Measurements from ENCODE around the gene MYO5B.

Gene MYO5B

GRCh38 chr18:49886891-49887764 lies 307.8 kb downstream of the MYO5B start:
- no peak for DNase-seq (ENCODE audit: low read depth in 2 of 2)

- no peak for DNase-seq (ENCODE audit: low read depth in 2 of 2)
Measured at GRCh38 chr18:49884959-49885358, 310.0 kb downstream of the MYO5B start.

DNA sequence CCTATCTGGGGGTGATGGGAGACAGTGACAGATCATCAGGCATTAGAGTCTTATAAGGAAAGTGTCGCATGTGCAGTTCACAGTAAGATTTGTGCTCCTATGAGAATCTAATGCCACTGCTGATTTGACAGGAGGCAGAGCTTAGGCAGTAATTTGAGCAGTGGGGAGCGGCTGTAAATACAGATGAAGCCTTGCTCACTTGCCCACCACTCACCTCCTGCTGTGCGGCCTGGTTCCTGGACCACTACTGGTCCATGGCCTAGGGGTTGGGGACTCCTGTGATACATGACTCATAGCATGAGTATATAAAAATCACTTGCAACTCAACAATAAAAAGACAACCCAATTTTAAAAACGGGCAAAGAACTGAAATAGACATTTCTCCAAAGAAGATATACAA lies 310.5 kb downstream of the MYO5B start:
- no peak for DNase-seq (ENCODE audit: low read depth in 2 of 2)

GRCh38 chr18:49880661-49881060 lies 314.3 kb downstream of the MYO5B start:
- DNase-seq (ENCODE audit: low read depth in 2 of 2): no peak

- DNase-seq (ENCODE audit: low read depth in 2 of 2): no peak
Measured at GRCh38 chr18:49879271-49879580, 315.7 kb downstream of the MYO5B start.

GRCh38 chr18:49878567-49879270 lies 316.2 kb downstream of the MYO5B start:
- DNase-seq (ENCODE audit: low read depth in 2 of 2): no peak

DNA sequence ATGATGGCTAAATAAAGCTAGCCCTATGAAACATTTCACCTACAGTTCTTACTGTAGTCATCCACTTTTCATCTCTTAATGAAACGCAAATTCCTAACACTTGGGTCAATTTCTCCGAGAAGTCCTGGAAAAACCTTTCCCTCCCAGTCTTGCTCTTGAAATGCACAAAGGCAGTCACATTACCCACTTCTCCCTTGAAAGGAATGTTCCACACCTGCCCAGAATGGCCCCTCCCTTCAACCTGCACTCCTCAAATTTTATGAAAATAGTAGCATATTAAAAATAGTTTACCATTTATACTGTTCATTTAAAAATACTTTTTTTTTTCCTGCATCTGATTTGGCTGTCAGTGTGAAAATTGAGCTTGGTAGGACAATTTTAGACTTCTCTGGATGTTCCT lies 316.9 kb downstream of the MYO5B start:
- no peak for DNase-seq (ENCODE audit: low read depth in 2 of 2)

- no peak for DNase-seq (ENCODE audit: low read depth in 2 of 2)
Measured at GRCh38 chr18:49876536-49876935, 318.4 kb downstream of the MYO5B start.

GRCh38 chr18:49875783-49876182 lies 319.2 kb downstream of the MYO5B start:
- DNase-seq (ENCODE audit: low read depth in 2 of 2): no peak

DNA sequence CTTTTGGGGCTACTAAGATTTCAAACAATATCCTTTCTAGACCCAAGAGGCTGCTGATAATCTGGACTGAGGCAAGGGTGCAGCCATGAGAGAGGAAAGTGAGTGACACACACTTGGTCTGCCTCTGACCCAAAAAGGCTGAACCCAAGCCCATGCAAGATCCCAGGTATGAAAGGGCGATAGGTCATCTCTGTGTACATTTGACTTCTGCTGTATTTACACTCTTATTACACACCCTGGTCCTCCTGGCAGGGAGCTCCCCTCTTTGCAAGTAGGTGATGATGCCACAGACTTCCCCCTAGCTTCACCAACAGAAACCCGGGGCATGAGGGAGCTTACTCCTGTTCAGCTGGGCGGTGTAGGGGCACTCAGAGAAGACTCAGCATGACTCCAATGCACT lies 319.8 kb downstream of the MYO5B start:
- DNase-seq (ENCODE audit: low read depth in 2 of 2): no peak

DNA sequence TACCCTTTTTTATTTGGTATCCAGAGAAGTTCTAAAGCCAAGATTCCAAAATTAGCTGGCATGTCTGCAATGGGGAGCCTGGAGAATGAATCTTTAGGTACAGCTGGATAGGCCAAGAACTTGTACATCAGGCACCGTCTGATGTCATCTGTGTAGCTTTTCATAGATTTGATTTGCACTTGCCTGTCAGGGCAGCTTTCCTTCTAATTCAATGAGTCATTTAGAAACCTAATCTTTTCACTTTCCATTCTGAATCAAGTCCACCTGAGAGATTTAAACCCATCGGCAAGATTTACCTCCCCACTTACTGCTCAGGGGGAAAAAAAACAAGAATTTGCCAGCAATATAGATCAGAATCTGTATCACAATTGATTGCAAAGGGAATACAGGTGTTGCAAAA lies 320.7 kb downstream of the MYO5B start:
- DNase-seq (ENCODE audit: low read depth in 2 of 2): no peak

DNA sequence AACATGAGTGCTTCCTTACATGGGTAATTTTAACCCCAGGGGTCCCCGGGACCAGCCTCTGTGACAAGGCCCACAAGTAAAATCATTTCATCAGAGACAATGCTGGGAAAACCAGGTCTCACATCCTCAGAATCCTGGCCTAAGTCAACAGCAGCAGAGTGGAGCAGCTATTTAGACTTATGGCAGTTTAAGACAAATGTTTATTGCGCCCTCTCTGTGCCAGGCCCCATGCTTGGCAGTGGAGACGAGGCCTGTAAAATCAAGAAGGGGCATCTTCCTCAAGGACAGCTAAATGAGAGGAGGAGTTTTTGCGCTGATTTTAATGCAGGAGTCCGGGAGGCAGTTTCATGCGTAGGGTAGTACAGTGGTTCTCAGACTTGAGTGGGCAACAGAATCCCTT lies 325.6 kb downstream of the MYO5B start:
- no peak for DNase-seq (ENCODE audit: low read depth in 2 of 2)

GRCh38 chr18:49866680-49867079 lies 328.3 kb downstream of the MYO5B start:
- DNase-seq (ENCODE audit: low read depth in 2 of 2): no peak

DNA sequence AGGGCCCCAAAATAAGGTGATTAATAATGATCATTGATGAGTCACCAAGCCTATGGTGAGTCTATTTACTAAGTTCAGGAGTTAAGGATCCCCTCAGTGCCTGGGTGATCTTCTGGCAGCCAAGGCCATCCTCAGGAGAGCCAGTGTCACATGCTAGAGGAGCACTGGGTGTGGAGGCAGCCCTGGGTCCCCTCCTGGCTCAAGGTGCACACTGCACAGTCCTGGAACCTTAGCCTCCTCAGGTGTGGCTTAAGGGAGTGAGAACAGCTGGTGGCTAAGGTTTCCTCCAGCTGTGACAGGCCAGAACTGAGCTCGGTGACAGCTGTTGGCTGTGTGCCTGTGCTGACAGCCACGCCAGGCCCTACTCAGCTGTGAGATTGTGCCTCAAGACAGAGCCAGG lies 329.5 kb downstream of the MYO5B start:
- no peak for DNase-seq (ENCODE audit: low read depth in 2 of 2)

DNA sequence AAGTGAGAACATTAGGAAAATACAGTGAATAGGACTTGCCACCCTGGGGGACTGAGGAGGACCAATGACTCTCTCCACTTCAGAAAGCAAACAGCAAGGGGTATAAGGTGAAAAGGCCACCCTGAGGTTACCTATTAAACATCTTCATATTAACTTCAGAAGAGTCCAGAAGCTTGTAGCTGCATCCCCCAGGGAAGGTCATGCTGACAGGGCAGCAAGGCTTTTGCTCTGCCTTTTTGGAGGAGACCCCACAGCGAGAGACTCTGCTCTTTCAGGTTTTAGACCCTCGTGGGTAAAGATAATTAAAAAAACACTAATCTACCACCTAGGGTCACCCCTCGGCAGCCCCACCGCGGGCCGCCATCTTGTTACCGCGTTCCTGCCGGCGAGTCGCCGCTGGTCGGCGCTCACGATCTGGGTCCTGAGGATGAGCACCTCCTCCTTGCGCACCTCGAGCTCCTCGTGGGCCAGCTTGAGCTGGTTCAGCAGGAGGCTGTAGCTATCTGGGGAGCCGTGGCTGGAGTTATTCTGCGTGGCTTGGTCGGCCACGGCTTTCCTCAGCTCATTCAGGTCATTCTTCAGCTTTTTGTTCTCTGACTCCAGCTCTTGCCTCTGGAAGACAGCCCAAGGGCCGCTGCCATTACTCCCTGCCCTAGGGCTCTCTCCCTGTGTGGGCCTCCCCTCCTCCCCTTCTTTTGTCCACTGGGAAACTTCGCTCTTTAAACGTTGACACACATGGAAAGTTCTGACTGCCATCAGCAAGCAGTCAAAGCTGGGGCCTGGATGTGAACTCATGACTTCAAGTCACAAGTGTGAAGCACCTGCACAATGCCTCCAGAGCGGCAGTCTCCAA lies 331.0 kb downstream of the MYO5B start:
- no peak for DNase-seq (ENCODE audit: low read depth in 2 of 2)

DNA sequence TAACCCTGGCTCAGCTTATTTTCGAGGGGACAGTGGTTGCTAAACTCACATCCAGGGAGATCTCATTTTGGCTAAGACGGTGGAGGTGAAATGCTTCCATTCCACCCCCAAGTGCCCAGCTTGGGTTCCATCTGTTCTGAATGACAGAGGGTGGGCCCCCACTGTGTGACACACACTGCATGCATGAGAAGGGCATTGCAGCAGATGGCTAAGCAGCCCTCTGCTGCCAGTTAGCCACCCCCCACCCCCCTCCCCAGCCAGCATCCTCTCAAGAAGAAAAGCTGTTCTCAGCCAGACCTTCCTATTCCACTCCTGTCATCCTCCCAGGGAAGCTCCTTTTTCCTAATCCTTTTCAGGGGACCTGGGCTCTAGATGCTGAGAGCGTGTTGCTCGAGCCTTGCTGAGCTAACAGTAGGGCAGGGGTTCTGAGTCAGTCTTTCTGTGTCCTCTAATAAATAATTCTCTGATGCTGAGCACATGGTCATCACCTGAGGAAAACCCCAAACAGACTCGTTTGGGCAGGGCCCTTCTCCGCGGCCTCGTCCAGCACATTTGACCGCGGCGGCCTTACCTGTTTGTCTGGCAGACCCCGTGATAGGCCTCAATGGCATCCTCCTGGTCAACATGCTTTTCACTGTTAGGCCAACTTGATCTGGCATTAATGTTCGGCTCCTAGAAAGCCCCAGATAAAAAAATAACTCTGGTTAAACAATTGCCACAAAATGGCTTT lies 332.1 kb downstream of the MYO5B start:
- DNase-seq (ENCODE audit: low read depth in 2 of 2): no peak

DNA sequence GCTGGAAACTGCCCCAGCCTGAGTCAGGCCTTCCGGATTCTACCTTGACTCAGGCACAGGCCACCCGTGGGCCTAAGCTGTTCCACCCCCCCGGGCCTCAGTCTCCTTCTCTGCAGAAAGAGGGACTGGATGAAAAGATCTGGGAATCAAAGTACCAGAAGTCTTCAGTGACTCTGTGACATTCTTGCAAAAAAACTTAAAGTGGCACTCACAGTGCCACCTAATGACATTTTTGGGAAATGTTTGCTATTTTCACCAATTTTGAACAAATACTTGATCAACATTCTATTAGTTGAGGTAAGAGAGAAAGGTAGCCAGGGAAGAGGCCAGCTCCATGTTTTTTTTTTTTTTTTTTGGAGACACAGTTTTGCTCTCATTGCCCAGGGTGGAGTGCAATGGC lies 333.3 kb downstream of the MYO5B start:
- no peak for DNase-seq (ENCODE audit: low read depth in 2 of 2)

- no peak for DNase-seq (ENCODE audit: low read depth in 2 of 2)
Measured at GRCh38 chr18:49859725-49860124, 335.2 kb downstream of the MYO5B start.

- no peak for DNase-seq (ENCODE audit: low read depth in 2 of 2)
Measured at GRCh38 chr18:49859021-49859359, 336.0 kb downstream of the MYO5B start.

GRCh38 chr18:49858309-49859020 lies 336.5 kb downstream of the MYO5B start:
- DNase-seq (ENCODE audit: low read depth in 2 of 2): peak; percentile 21 to 35

DNA sequence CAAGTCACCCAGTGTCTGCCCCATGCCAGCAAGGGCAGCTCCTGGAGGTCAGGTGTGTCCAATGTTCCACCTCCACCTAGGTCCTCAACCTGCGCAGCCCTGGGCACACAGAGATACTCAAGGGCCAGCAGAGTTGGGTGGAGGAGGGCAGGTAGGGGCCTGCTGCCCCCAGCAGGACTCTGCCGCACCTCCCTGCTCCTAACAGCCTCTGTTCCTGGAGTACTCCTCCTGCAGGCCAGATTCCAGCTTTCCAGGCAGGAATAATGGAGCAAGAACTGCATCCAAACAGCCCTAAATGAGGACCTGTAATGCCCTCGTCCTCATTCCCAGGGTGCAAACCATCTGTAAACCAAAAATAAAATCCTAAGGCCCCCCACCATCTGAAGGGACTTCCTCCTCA lies 337.2 kb downstream of the MYO5B start:
- no peak for DNase-seq (ENCODE audit: low read depth in 2 of 2)
